Neural progenitor cell (in vitro differentiated cells): Measurements from ENCODE around the gene RLBP1. TPM values are rescaled to one million over a fixed set of nuclear protein-coding genes. Genes with fewer than 3 reads are reported as not detected.

ENCODE experiments used
- DNase-seq: peaks from one replicate; pipeline ENCODE4 v3.0.0-alpha.2; 2016; ENCODE audit warnings: low spot score
- H2AFZ ChIP-seq: fragments of 200-600 bp; sonication (generic); replicated peaks from 2 replicates; pipeline ENCODE4 v1.6.1; 2016; ENCODE audit warnings: antibody characterized with exemption
- H3F3A ChIP-seq: fragments of 200-600 bp; sonication (generic); 2 replicates; pipeline ENCODE4 v1.6.1; 2016; ENCODE audit warnings: antibody characterized with exemption, low read depth
- H3K27ac ChIP-seq: fragments of 200-600 bp; sonication (generic); 2 replicates; pipeline ENCODE4 v1.5.1; 2016; ENCODE audit warnings: mild to moderate bottlenecking
- H3K27me3 ChIP-seq: fragments of 200-600 bp; sonication (generic); 2 replicates; pipeline ENCODE4 v1.6.1; 2016; ENCODE audit warnings: mild to moderate bottlenecking, moderate library complexity
- H3K36me3 ChIP-seq: fragments of 200-600 bp; sonication (generic); 2 replicates; pipeline ENCODE4 v1.5.1; 2016
- H3K4me1 ChIP-seq: fragments of 200-600 bp; sonication (generic); 2 replicates; pipeline ENCODE4 v1.6.1; 2016; ENCODE audit warnings: mixed run types
- H3K4me2 ChIP-seq: fragments of 200-600 bp; sonication (generic); 2 replicates; pipeline ENCODE4 v1.6.1; 2016
- H3K4me3 ChIP-seq: fragments of 200-600 bp; sonication (generic); 2 replicates; pipeline ENCODE4 v1.5.1; 2016
- H3K79me2 ChIP-seq: fragments of 200-600 bp; sonication (generic); 2 replicates; pipeline ENCODE4 v1.6.1; 2016; ENCODE audit warnings: low read depth
- H3K9ac ChIP-seq: fragments of 200-600 bp; sonication (generic); 2 replicates; pipeline ENCODE4 v1.6.1; 2016
- H3K9me3 ChIP-seq: fragments of 200-600 bp; sonication (generic); 2 replicates; pipeline ENCODE4 v1.5.1; 2016; ENCODE audit warnings: low read depth
- H4K20me1 ChIP-seq: fragments of 200-600 bp; sonication (generic); 2 replicates; pipeline ENCODE4 v1.6.1; 2016; ENCODE audit warnings: low read depth
- H3K27ac Mint-ChIP-seq: 3 replicates; pipeline ENCODE4 v1.8.0; 2021; ENCODE audit warnings: mixed read lengths
- H3K27me3 Mint-ChIP-seq: 2 replicates; pipeline ENCODE4 v1.8.0; 2022; ENCODE audit warnings: low read depth, mild to moderate bottlenecking, inconsistent platforms, moderate library complexity, mixed read lengths; ENCODE audit not compliant: insufficient read depth
- H3K36me3 Mint-ChIP-seq: 3 replicates; pipeline ENCODE4 v1.8.0; 2021; ENCODE audit warnings: mixed read lengths
- H3K4me1 Mint-ChIP-seq: 3 replicates; pipeline ENCODE4 v1.8.0; 2021; ENCODE audit warnings: mixed read lengths
- H3K4me3 Mint-ChIP-seq: 3 replicates; pipeline ENCODE4 v1.8.0; 2021; ENCODE audit warnings: mild to moderate bottlenecking, moderate library complexity, mixed read lengths
- H3K9me3 Mint-ChIP-seq: 3 replicates; pipeline ENCODE4 v1.8.0; 2020; ENCODE audit warnings: mixed read lengths
- EZH2 ChIP-seq: fragments of 200-600 bp; sonication (generic); IDR thresholded peaks from 2 replicates; pipeline ENCODE4 v1.6.1; 2017; ENCODE audit warnings: antibody characterized with exemption, mild to moderate bottlenecking, moderate library complexity
- EZH2phosphoT487 ChIP-seq: fragments of 200-600 bp; sonication (generic); IDR thresholded peaks from 2 replicates; pipeline ENCODE4 v1.6.1; 2017; ENCODE audit warnings: antibody characterized with exemption
- total RNA-seq: library from RNA; depleted of rRNA; stranded (reverse); fragments of >200 nt; gene quantifications from 2 replicates; pipeline ENCODE4 v1.2.3, GENCODE V29; 2015; ENCODE audit warnings: low replicate concordance
- TF ChIP-seq, protein P1 (sequence below): fragments of 200-600 bp; sonication (generic); IDR thresholded peaks from 2 replicates; pipeline ENCODE4 v1.5.1; 2017; ENCODE audit warnings: antibody characterized with exemption, mild to moderate bottlenecking

Gene RLBP1
- total RNA-seq, 1 donor from 2014 or later: 2.6 TPM

DNA sequence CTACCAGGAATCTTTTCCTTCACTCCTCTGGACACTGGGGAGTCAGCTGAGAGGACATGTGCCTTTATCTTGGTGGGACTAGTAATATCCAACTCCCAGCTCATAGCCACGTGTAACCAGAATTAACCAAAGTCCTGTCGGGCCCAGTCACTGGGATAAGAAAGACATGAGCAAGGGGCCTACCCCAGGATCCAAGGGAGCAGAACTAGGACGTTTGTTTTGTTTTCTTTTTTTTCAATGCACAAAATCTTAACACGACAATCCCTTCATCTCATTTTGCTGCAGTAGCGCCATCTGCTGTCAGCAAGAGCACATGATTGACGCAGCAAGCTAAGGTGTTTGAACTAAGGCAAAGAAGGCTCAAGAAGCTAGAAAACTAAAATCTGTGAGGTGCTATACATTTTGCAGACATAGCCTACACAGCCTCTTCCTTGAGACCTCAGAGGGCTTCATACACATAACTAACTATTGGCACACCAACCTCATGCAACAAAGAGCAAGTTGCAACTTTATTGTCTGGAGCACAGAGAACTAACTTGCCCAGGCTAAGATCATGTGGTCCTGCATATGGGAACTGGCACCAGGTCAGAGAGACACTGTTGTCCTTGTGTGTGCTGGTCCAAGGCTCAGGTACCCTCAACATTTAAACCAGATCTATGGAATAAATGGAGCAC is 43.6 kb downstream of the RLBP1 start:
- no peaks in the 10 kb centered on the region for H3K9me3 ChIP-seq
- peaks cover 8% of the 10 kb centered on the region for H3K4me1 Mint-ChIP-seq
- DNase-seq: peak; percentile 76
- peak overlapping the region; percentile 16 for H3K27ac Mint-ChIP-seq
- no peaks in the 10 kb centered on the region for H4K20me1 ChIP-seq
- no peak overlapping the region for H3K4me2 ChIP-seq
- peaks cover 3% of the 10 kb centered on the region for H3K36me3 Mint-ChIP-seq
- no peaks in the 10 kb centered on the region for H3K79me2 ChIP-seq
- no peaks in the 10 kb centered on the region for H3K4me1 ChIP-seq
- no peak overlapping the region for H3K4me3 ChIP-seq
- TF ChIP-seq, protein P1, sequence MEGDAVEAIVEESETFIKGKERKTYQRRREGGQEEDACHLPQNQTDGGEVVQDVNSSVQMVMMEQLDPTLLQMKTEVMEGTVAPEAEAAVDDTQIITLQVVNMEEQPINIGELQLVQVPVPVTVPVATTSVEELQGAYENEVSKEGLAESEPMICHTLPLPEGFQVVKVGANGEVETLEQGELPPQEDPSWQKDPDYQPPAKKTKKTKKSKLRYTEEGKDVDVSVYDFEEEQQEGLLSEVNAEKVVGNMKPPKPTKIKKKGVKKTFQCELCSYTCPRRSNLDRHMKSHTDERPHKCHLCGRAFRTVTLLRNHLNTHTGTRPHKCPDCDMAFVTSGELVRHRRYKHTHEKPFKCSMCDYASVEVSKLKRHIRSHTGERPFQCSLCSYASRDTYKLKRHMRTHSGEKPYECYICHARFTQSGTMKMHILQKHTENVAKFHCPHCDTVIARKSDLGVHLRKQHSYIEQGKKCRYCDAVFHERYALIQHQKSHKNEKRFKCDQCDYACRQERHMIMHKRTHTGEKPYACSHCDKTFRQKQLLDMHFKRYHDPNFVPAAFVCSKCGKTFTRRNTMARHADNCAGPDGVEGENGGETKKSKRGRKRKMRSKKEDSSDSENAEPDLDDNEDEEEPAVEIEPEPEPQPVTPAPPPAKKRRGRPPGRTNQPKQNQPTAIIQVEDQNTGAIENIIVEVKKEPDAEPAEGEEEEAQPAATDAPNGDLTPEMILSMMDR: peak; percentile 90
- no peak for TF ChIP-seq EZH2phosphoT487
- H2AFZ ChIP-seq: no peak overlapping the region
- peaks cover 3% of the 10 kb centered on the region for H3K27me3 Mint-ChIP-seq
- H3F3A ChIP-seq: no peaks in the 10 kb centered on the region
- no peaks in the 10 kb centered on the region for H3K36me3 ChIP-seq
- no peak overlapping the region for H3K27ac ChIP-seq
- no peak overlapping the region for H3K4me3 Mint-ChIP-seq
- no peaks in the 10 kb centered on the region for H3K9me3 Mint-ChIP-seq
- H3K27me3 ChIP-seq: no peaks in the 10 kb centered on the region
- no peak overlapping the region for H3K9ac ChIP-seq

DNA sequence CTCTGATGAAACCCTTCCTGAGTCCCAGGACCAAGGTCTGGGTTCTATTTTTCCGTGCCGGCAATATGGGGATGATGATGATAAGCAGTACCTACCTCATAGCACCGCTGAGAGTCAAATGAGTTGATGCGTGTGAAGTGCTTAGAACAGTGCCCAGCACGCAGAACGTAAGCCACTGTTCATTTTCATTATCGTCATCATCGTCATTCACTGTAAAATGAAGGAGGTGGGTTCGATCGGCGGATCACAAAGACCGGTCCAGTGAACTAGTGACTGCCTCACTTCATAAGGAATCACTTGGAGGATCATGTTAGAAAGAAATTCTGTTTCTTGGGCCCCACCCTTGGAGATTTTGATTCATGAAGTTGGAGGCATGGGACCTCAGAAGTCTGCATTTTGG is 44.3 kb downstream of the RLBP1 start:
- peaks cover 3% of the 10 kb centered on the region for H3K36me3 Mint-ChIP-seq
- Histone ChIP-seq H3K27me3 (no peaks in the 10 kb centered on the region), H3K4me1 (no peaks in the 10 kb centered on the region), H3K4me3 (no peak overlapping the region), H3K9ac (no peak overlapping the region), H3K36me3 (no peaks in the 10 kb centered on the region), H3F3A (no peaks in the 10 kb centered on the region), H4K20me1 (no peaks in the 10 kb centered on the region), H3K9me3 (no peaks in the 10 kb centered on the region), H3K27ac (no peak overlapping the region), H3K4me2 (no peak overlapping the region), H2AFZ (no peak overlapping the region), H3K79me2 (no peaks in the 10 kb centered on the region)
- TF ChIP-seq EZH2: no peak
- TF ChIP-seq EZH2phosphoT487: no peak
- TF ChIP-seq, protein P1: no peak
- no peaks in the 10 kb centered on the region for H3K9me3 Mint-ChIP-seq
- peaks cover 8% of the 10 kb centered on the region for H3K4me1 Mint-ChIP-seq
- peaks cover 3% of the 10 kb centered on the region for H3K27me3 Mint-ChIP-seq
- no peak overlapping the region for H3K27ac Mint-ChIP-seq
- H3K4me3 Mint-ChIP-seq: no peak overlapping the region
- no peak for DNase-seq

DNA sequence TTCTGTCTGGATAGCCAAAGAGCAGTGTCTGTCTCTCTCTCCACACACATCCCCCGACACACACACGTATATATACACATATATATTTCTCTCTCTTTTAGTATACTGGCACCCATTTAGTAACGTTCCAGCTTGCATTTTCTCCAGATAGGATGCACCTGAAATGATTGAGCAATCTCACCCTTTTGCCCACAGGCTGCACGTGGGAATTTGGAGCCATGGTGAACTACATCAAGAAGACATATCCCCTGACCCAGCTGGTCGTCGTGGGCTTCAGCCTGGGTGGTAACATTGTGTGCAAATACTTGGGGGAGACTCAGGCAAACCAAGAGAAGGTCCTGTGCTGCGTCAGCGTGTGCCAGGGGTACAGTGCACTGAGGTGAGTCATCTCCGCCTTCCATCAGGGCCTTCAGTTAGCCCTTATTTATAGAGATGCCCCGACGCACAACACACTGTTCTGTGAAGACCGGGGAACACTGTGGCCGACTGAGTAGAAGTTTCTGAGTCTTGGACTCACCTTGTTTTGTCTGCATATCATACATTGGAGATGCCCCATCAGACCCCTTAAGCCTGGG is 45.7 kb downstream of the RLBP1 start:
- no peak overlapping the region for H3K4me3 ChIP-seq
- H3K36me3 ChIP-seq: no peaks in the 10 kb centered on the region
- H4K20me1 ChIP-seq: no peaks in the 10 kb centered on the region
- no peaks in the 10 kb centered on the region for H3K27me3 ChIP-seq
- H3K9me3 ChIP-seq: no peaks in the 10 kb centered on the region
- no peaks in the 10 kb centered on the region for H3K4me1 ChIP-seq
- Mint-ChIP-seq H3K27ac (no peak overlapping the region), H3K36me3 (peaks cover 3% of the 10 kb centered on the region), H3K27me3 (peaks cover 3% of the 10 kb centered on the region), H3K4me1 (peaks cover 8% of the 10 kb centered on the region), H3K4me3 (no peak overlapping the region), H3K9me3 (no peaks in the 10 kb centered on the region)
- no peak overlapping the region for H2AFZ ChIP-seq
- no peak overlapping the region for H3K4me2 ChIP-seq
- H3F3A ChIP-seq: peaks cover 4% of the 10 kb centered on the region
- no peak overlapping the region for H3K9ac ChIP-seq
- no peaks in the 10 kb centered on the region for H3K79me2 ChIP-seq
- no peak overlapping the region for H3K27ac ChIP-seq
- TF ChIP-seq, protein P1: no peak
- no peak for TF ChIP-seq EZH2
- TF ChIP-seq EZH2phosphoT487: no peak
- DNase-seq: no peak
